AG04450 (cell line): ENCODE data around the gene KRT38. TPM values are rescaled to one million over a fixed set of nuclear protein-coding genes. Genes with fewer than 3 reads are reported as not detected.

Source experiments
- CTCF ChIA-PET: fragments of 300-600, 350-600 bp; formaldehyde crosslinking; extraction: SDS; loops from one replicate; lab custom pipeline; 2022; ENCODE audit warnings: antibody characterized with exemption, inconsistent platforms; lab: Charles Lee
- POLR2A ChIA-PET: fragments of 350-600 bp; formaldehyde crosslinking; extraction: SDS; loops from one replicate; lab custom pipeline; 2021; ENCODE audit warnings: antibody characterized with exemption, inconsistent platforms; lab: Yijun Ruan, JAX
- DNase-seq: peaks from one replicate; pipeline ENCODE4 v3.0.0-alpha.2; 2011; ENCODE audit warnings: low read depth, low spot score
- H3K27ac ChIP-seq: one replicate; pipeline ENCODE4 v1.5.1; 2012; ENCODE audit warnings: low read depth, low read length, control low read depth
- H3K27me3 ChIP-seq: one replicate; pipeline ENCODE4 v1.6.0; 2012; ENCODE audit warnings: low read length; ENCODE audit not compliant: control insufficient read depth, insufficient read depth
- H3K4me3 ChIP-seq: 2 replicates; pipeline ENCODE4 v1.5.1; 2011; ENCODE audit warnings: mild to moderate bottlenecking, low read depth, low read length, control low read depth
- H3K9me3 ChIP-seq: 2 replicates; pipeline ENCODE4 v1.5.1; 2012; ENCODE audit warnings: low read length; ENCODE audit not compliant: control insufficient read depth, insufficient read depth
- CTCF ChIP-seq: IDR thresholded peaks from 2 replicates; pipeline ENCODE4 v1.5.1; 2011; ENCODE audit warnings: low read depth, low read length, control low read depth, inconsistent platforms
- polyA plus RNA-seq: library from polyadenylated mRNA; depleted of rRNA; stranded (reverse); fragments of >200 nt; gene quantifications from 2 replicates; pipeline ENCODE4 v1.2.3, GENCODE V29; 2011

The KRT38 gene
- polyA plus RNA-seq, 1 experiment: 0.11 TPM

- TF ChIP-seq CTCF: 0 out of 2 replicates have a peak, but pooled peaks have one; percentile 31
- CTCF ChIA-PET: interaction anchor here (0.6 to 1.2 kb wide), 5 partner anchors 9 to 562 kb away, joined by 3 to 7 read pairs (median 3); no protein-coding TSS in a partner anchor
- peak overlapping the region; percentile 47 for H3K27ac ChIP-seq
- H3K27me3 ChIP-seq: peaks cover 2% of the 10 kb centered on the region
- POLR2A ChIA-PET: no interaction called here
- H3K9me3 ChIP-seq: no peaks in the 10 kb centered on the region
- H3K4me3 ChIP-seq: no peak overlapping the region
- no peak for DNase-seq
These were observed 23.2 kb downstream of the KRT38 start for GRCh38 chr17:41417576-41418015.

- POLR2A ChIA-PET: no interaction called here
- CTCF ChIA-PET: interaction anchor here (0.6 to 1.2 kb wide), 3 partner anchors 95 to 561 kb away, joined by 3 to 7 read pairs (median 3); no protein-coding TSS in a partner anchor
- no peak overlapping the region for H3K27ac ChIP-seq
- no peak overlapping the region for H3K4me3 ChIP-seq
- H3K27me3 ChIP-seq: peaks cover 2% of the 10 kb centered on the region
- no peak for TF ChIP-seq CTCF
- no peaks in the 10 kb centered on the region for H3K9me3 ChIP-seq
- DNase-seq: no peak
These were observed 23.7 kb downstream of the KRT38 start for GRCh38 chr17:41417127-41417526.

GRCh38 chr17:41416479-41416878 lies 24.3 kb downstream of the KRT38 start:
- POLR2A ChIA-PET: interaction anchor here (0.7 to 1.5 kb wide), 2 partner anchors 12 to 49 kb away, joined by 4 to 9 read pairs; no protein-coding TSS in a partner anchor
- no peak for DNase-seq
- Histone ChIP-seq H3K27me3 (peaks cover 2% of the 10 kb centered on the region), H3K9me3 (peaks cover under 1% of the 10 kb centered on the region; the same call in 1 of the 2 replicates), H3K27ac (no peak overlapping the region), H3K4me3 (no peak overlapping the region)
- no peak for TF ChIP-seq CTCF
- CTCF ChIA-PET: interaction anchor here (0.8 to 1.3 kb wide), 2 partner anchors 246 to 249 kb away, joined by 3 to 4 read pairs; no protein-coding TSS in a partner anchor

GRCh38 chr17:41415833-41416335 lies 24.9 kb downstream of the KRT38 start:
- DNase-seq: no peak
- no peak for TF ChIP-seq CTCF
- peaks cover 2% of the 10 kb centered on the region for H3K27me3 ChIP-seq
- peak overlapping the region; percentile 61 for H3K27ac ChIP-seq
- H3K9me3 ChIP-seq: peaks cover 3% of the 10 kb centered on the region; the same call in 1 of the 2 replicates
- ChIA-PET CTCF (interaction anchor here (0.8 to 1.3 kb wide), 2 partner anchors 247 to 250 kb away, joined by 3 to 4 read pairs; no protein-coding TSS in a partner anchor), POLR2A (interaction anchor here (0.7 to 1.5 kb wide), 2 partner anchors 12 to 49 kb away, joined by 4 to 9 read pairs; no protein-coding TSS in a partner anchor)
- H3K4me3 ChIP-seq: no peak overlapping the region

GRCh38 chr17:41415411-41415810 lies 25.4 kb downstream of the KRT38 start:
- TF ChIP-seq CTCF: no peak
- CTCF ChIA-PET: interaction anchor here (0.8 to 1.3 kb wide), 2 partner anchors 247 to 250 kb away, joined by 3 to 4 read pairs; no protein-coding TSS in a partner anchor
- peaks cover 2% of the 10 kb centered on the region for H3K27me3 ChIP-seq
- H3K27ac ChIP-seq: no peak overlapping the region
- peaks cover 3% of the 10 kb centered on the region; the same call in 1 of the 2 replicates for H3K9me3 ChIP-seq
- DNase-seq: no peak
- H3K4me3 ChIP-seq: no peak overlapping the region
- POLR2A ChIA-PET: interaction anchor here (1.5 kb wide), 1 partner anchor 11 kb away, joined by 9 read pairs; no protein-coding TSS in a partner anchor
